IMR-90 (cell line): ENCODE results near the gene NRSN1. TPM values are rescaled to one million over a fixed set of nuclear protein-coding genes. Genes with fewer than 3 reads are reported as not detected.

Experiments
- ATAC-seq: fragments of 200-7000 bp; cut with Tn5 transposase; 2 replicates; pipeline ENCODE4 v1.9.1; 2020; ENCODE audit warnings: low read depth, mild to moderate bottlenecking, moderate library complexity
- BruUV-seq: library from RNA; stranded (reverse); fragments of 400-500 nt; replicated peaks from 2 replicates; lab custom pipeline; 2021; lab: Mats Ljungman, UMichigan
- CTCF ChIA-PET: fragments of 300-600 bp; formaldehyde crosslinking; extraction: SDS; loops from one replicate; lab custom pipeline; 2021; ENCODE audit warnings: antibody characterized with exemption; lab: Yijun Ruan, JAX
- POLR2A ChIA-PET: fragments of 300-600 bp; sonication (Branson Sonifier 250); formaldehyde crosslinking; loops from one replicate; lab custom pipeline; 2022; ENCODE audit warnings: antibody characterized with exemption; ENCODE audit not compliant: unreplicated experiment; lab: Charles Lee
- DNase-seq: peaks from one replicate; pipeline ENCODE4 v3.0.0; 2013
- H2AFZ ChIP-seq: replicated peaks from 2 replicates; pipeline ENCODE3; 2013; ENCODE audit warnings: low read length, mild to moderate bottlenecking; ENCODE audit not compliant: poor library complexity
- H2AK5ac ChIP-seq: 2 replicates; pipeline ENCODE4 v1.6.1; 2013; ENCODE audit warnings: low read depth, low read length, inconsistent platforms
- H2AK9ac ChIP-seq: replicated peaks from 2 replicates; pipeline ENCODE3; 2013; ENCODE audit warnings: mild to moderate bottlenecking, low read depth, low read length, moderate library complexity; ENCODE audit not compliant: poor library complexity
- H2BK120ac ChIP-seq: 2 replicates; pipeline ENCODE4 v1.6.1; 2013; ENCODE audit warnings: low read depth, low read length, inconsistent platforms
- H2BK15ac ChIP-seq: 3 replicates; pipeline ENCODE4 v1.6.1; 2013; ENCODE audit warnings: low read depth, low read length, inconsistent platforms
- H2BK20ac ChIP-seq: 2 replicates; pipeline ENCODE4 v1.6.1; 2013; ENCODE audit warnings: low read depth, mild to moderate bottlenecking, inconsistent platforms, low read length, moderate library complexity
- H2BK5ac ChIP-seq: 2 replicates; pipeline ENCODE4 v1.6.1; 2013; ENCODE audit warnings: mild to moderate bottlenecking, low read depth, low read length, inconsistent platforms; ENCODE audit not compliant: poor library complexity, severe bottlenecking
- H3K14ac ChIP-seq: replicated peaks from 2 replicates; pipeline ENCODE4 v1.6.1; 2013; ENCODE audit warnings: low read depth, low read length, inconsistent platforms
- H3K18ac ChIP-seq: 2 replicates; pipeline ENCODE4 v1.6.1; 2013; ENCODE audit warnings: low read depth, low read length, control low read depth
- H3K23ac ChIP-seq: 2 replicates; pipeline ENCODE4 v1.6.1; 2013; ENCODE audit warnings: low read depth, low read length, inconsistent platforms
- H3K27ac ChIP-seq: 2 replicates; pipeline ENCODE4 v1.5.1; 2013; ENCODE audit warnings: mild to moderate bottlenecking, control low read depth, low read length; ENCODE audit not compliant: insufficient read depth
- H3K27me3 ChIP-seq: 2 replicates; pipeline ENCODE4 v1.6.1; 2013; ENCODE audit warnings: low read length; ENCODE audit not compliant: control insufficient read depth, insufficient read depth
- H3K36me3 ChIP-seq: 2 replicates; pipeline ENCODE4 v1.6.1; 2013; ENCODE audit warnings: low read length, mixed read lengths; ENCODE audit not compliant: control insufficient read depth, insufficient read depth
- H3K4ac ChIP-seq: 2 replicates; pipeline ENCODE4 v1.6.1; 2013; ENCODE audit warnings: low read depth, low read length, inconsistent platforms
- H3K4me1 ChIP-seq: 2 replicates; pipeline ENCODE4 v1.6.1; 2013; ENCODE audit warnings: low read length, mixed read lengths; ENCODE audit not compliant: control insufficient read depth, insufficient read depth
- H3K4me2 ChIP-seq: 2 replicates; pipeline ENCODE4 v1.6.1; 2013; ENCODE audit warnings: low read depth, mild to moderate bottlenecking, control low read depth, low read length, moderate library complexity
- H3K4me3 ChIP-seq: 2 replicates; pipeline ENCODE4 v1.5.1; 2013; ENCODE audit warnings: low read depth, mild to moderate bottlenecking, control low read depth, low read length, moderate library complexity; ENCODE audit not compliant: insufficient read depth
- H3K56ac ChIP-seq: 2 replicates; pipeline ENCODE4 v1.6.1; 2013; ENCODE audit warnings: low read length, inconsistent platforms; ENCODE audit not compliant: insufficient read depth; ENCODE audit errors: extremely low read depth
- H3K79me1 ChIP-seq, 2 experiments: 2 replicates each; pipeline ENCODE4 v1.6.1; 2013; ENCODE audit warnings: low read length in 2 of 2, inconsistent platforms in 1 of 2, low read depth in 1 of 2
- H3K9ac ChIP-seq: 2 replicates; pipeline ENCODE4 v1.6.1; 2013; ENCODE audit warnings: low read depth, low read length, control low read depth
- H3K9me1 ChIP-seq: 2 replicates; pipeline ENCODE4 v1.6.1; 2013; ENCODE audit warnings: low read length, inconsistent platforms; ENCODE audit not compliant: insufficient read depth
- H3K9me3 ChIP-seq: 2 replicates; pipeline ENCODE4 v1.6.1; 2013; ENCODE audit warnings: low read length; ENCODE audit not compliant: control insufficient read depth, insufficient read depth
- H4K20me1 ChIP-seq: 2 replicates; pipeline ENCODE4 v1.6.1; 2013; ENCODE audit warnings: low read length, inconsistent platforms; ENCODE audit not compliant: insufficient read depth
- H4K5ac ChIP-seq: 2 replicates; pipeline ENCODE4 v1.6.1; 2013; ENCODE audit warnings: mild to moderate bottlenecking, low read depth, low read length, control low read depth
- H4K8ac ChIP-seq, 2 experiments: 2 replicates each; pipeline ENCODE4 v1.6.1; 2013; ENCODE audit warnings: low read depth in 2 of 2, low read length in 2 of 2, control low read depth in 1 of 2, inconsistent platforms in 1 of 2
- H4K91ac ChIP-seq: 2 replicates; pipeline ENCODE4 v1.6.1; 2013; ENCODE audit warnings: low read depth, low read length, inconsistent platforms; ENCODE audit not compliant: insufficient read depth
- CEBPB ChIP-seq: IDR thresholded peaks from 2 replicates; pipeline ENCODE4 v1.6.1; 2012; ENCODE audit warnings: low read depth, low read length, improper control_type of control experiment
- POLR2A ChIP-seq: IDR thresholded peaks from 2 replicates; pipeline ENCODE4 v1.6.1; 2012; ENCODE audit warnings: mild to moderate bottlenecking, low read depth, low read length
- RFX5 ChIP-seq: IDR thresholded peaks from 2 replicates; pipeline ENCODE4 v1.8.0; 2012; ENCODE audit warnings: low read depth, mild to moderate bottlenecking, low read length, moderate library complexity
- WGBS, 2 experiments: methylation state at CpG; one replicate each; pipeline versions ENCODE4 v1.1.5 to v1.1.7; 2013; ENCODE audit warnings: missing lambda C conversion rate in 2 of 2; ENCODE audit not compliant: insufficient read length in 1 of 2; ENCODE audit errors: extremely low coverage in 2 of 2; 5-methylcytosine and 5-hydroxymethylcytosine counted together
- dilution Hi-C: fragments of 300-500 bp; cut with HindIII; formaldehyde crosslinking; loops from one replicate; pipeline ENCODE4 v1.14.3; 2018; ENCODE audit warnings: low sequenced_read_pairs; ENCODE audit not compliant: unreplicated experiment
- in situ Hi-C: fragments of 300-500 bp; cut with MboI; formaldehyde crosslinking; loops from 3 replicates; pipeline ENCODE4 v1.14.3; 2019; ENCODE audit warnings: low sequenced_read_pairs, inconsistent platforms, mixed read lengths
- intact Hi-C: fragments of 100-400 bp; cut with micrococcal nuclease; formaldehyde crosslinking; loops from 2 replicates; pipeline ENCODE4 v1.10.0; 2022
- polyA plus RNA-seq, 3 experiments: library from polyadenylated mRNA; depleted of rRNA; stranded (reverse); fragments of >200 nt; gene quantifications; 2 replicates each; pipeline ENCODE4 v1.2.3, GENCODE V29; 2012; ENCODE audit warnings: low replicate concordance in 1 of 3
- total RNA-seq: library from RNA; depleted of rRNA; stranded (reverse); fragments of >200 nt; gene quantifications from 2 replicates; pipeline ENCODE4 v1.2.3, GENCODE V29; 2012

Gene NRSN1
- total and polyA plus RNA-seq, 2 of the 4 experiments (the other 2 are of a cell fraction), result not detected

DNA sequence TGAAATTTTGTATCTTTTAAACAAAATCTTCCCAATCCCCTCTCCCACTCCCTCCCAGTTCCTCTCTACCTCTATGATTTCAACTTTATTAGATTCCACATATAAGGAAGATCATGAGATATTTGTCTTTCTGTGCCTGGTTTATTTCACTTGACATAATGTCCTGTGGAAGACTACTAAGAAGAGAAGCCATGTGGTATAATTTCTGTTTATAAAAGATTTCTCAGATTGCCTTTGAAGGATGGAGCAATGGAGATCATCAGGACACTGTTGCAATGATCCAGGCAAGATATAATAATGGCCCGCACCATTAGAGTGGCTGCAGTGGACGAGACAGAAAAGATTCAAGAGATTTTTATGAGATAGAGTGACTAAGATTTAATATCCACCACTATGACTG lies 13.1 kb downstream of the NRSN1 start:
- Histone ChIP-seq H3K9ac (no peak overlapping the region), H2BK20ac (no peak overlapping the region), H3K23ac (no peak overlapping the region), H3K27me3 (no peaks in the 10 kb centered on the region), H3K79me1 (no peaks in the 10 kb centered on the region), H3K4ac (no peak overlapping the region), H2AFZ (no peak overlapping the region), H2AK9ac (no peak overlapping the region), H4K20me1 (no peaks in the 10 kb centered on the region), H4K8ac (no peak overlapping the region), H3K56ac (no peak overlapping the region), H2AK5ac (no peak overlapping the region), H2BK15ac (no peak overlapping the region), H4K5ac (no peak overlapping the region), H4K91ac (no peak overlapping the region), H3K14ac (no peak overlapping the region), H3K18ac (no peak overlapping the region), H2BK5ac (no peak overlapping the region), H2BK120ac (no peak overlapping the region), H3K36me3 (no peaks in the 10 kb centered on the region), H3K9me1 (no peaks in the 10 kb centered on the region), H3K4me3 (no peak overlapping the region), H3K9me3 (peaks cover 19% of the 10 kb centered on the region), H3K27ac (no peak overlapping the region), H3K4me1 (no peaks in the 10 kb centered on the region), H3K4me2 (no peak overlapping the region)
- TF ChIP-seq CEBPB (no peak), RFX5 (no peak), POLR2A (no peak)
- ATAC-seq (no peak), DNase-seq (no peak)
- intact Hi-C loops, result no loop called here
- in situ Hi-C loops, result no loop called here
- ChIA-PET POLR2A (no interaction called here), CTCF (no interaction called here)
- dilution Hi-C loops, result no loop called here
- no TSS peak for BruUV-seq
- no CpG with 5 or more reads among the region's 2 CpGs for WGBS, 2 experiments
